SIG-M5 treated with dmso at 0.1 percent for 504 hours (cell line): Measurements from ENCODE around the gene NAA80.
"Not testable (repeated sequence)": the region's sequence is repeated elsewhere in the genome, so short reads cannot be mapped to it uniquely, and the experiment has no call there.

Experiments
- DNase-seq: peaks from one replicate; lab custom pipeline; 2025; ENCODE audit not compliant: unreplicated experiment; lab: John Stamatoyannopoulos, UW

NAA80 gene

GRCh38 chr3:50292159-50293078 lies 6.8 kb downstream of the NAA80 start, which contains the start of gene IFRD2:
Gene IFRD2, minus strand, starts transcription at chr3:50292429. Its CDS starts 155 bp downstream, at chr3:50292274.
- peak; percentile 98 for DNase-seq

- no peak for DNase-seq
Observed at GRCh38 chr3:50290161-50290641, 9.0 kb downstream of the NAA80 start.

- DNase-seq, result no peak
Observed at GRCh38 chr3:50289130-50289529, 10.1 kb downstream of the NAA80 start.

GRCh38 chr3:50288387-50289007 lies 10.7 kb downstream of the NAA80 start:
- no peak for DNase-seq

- no peak for DNase-seq
Observed at GRCh38 chr3:50287262-50287661, 11.9 kb downstream of the NAA80 start.

- no peak for DNase-seq
Observed at GRCh38 chr3:50286322-50287227, 12.6 kb downstream of the NAA80 start.

- not testable (repeated sequence) for DNase-seq
Observed at GRCh38 chr3:50284121-50284520, 15.1 kb downstream of the NAA80 start.

GRCh38 chr3:50279255-50280016 lies 19.8 kb downstream of the NAA80 start:
- DNase-seq, result no peak

GRCh38 chr3:50278880-50279224 lies 20.4 kb downstream of the NAA80 start, which contains the start of gene LSMEM2:
Gene LSMEM2, plus strand, starts transcription at chr3:50279087. Its CDS starts 27 bp downstream, at chr3:50279114.
- DNase-seq, result no peak

GRCh38 chr3:50278123-50278879 lies 20.9 kb downstream of the NAA80 start:
- no peak for DNase-seq

GRCh38 chr3:50276762-50277101 lies 22.5 kb downstream of the NAA80 start:
- no peak for DNase-seq

- DNase-seq, result no peak
Observed at GRCh38 chr3:50275996-50276761, 23.0 kb downstream of the NAA80 start.

GRCh38 chr3:50275141-50275995 lies 23.8 kb downstream of the NAA80 start:
- DNase-seq, result no peak

- peak; percentile 68 for DNase-seq
Observed at GRCh38 chr3:50274371-50275104, 24.7 kb downstream of the NAA80 start.

GRCh38 chr3:50273689-50274065 lies 25.5 kb downstream of the NAA80 start:
- no peak for DNase-seq

GRCh38 chr3:50272911-50273688 lies 26.1 kb downstream of the NAA80 start:
- peak; percentile 67 for DNase-seq

GRCh38 chr3:50272538-50272910 lies 26.7 kb downstream of the NAA80 start:
- not testable (repeated sequence) for DNase-seq
